Sigmoid colon (tissue), 7 donors: ENCODE results near the gene TATDN2. TPM values are rescaled to one million over a fixed set of nuclear protein-coding genes. Genes with fewer than 3 reads are reported as not detected.

Experiments used
- DNase-seq: peaks from one replicate; pipeline ENCODE4 v3.0.0-alpha.2; 2019
- H3K27ac ChIP-seq, 4 donors: fragments of 200-600 bp; sonication (generic); one replicate each; pipeline ENCODE4 v1.5.1; 2016 to 2019; ENCODE audit warnings: mild to moderate bottlenecking in 1 of 4
- H3K27me3 ChIP-seq, 3 donors: fragments of 200-600 bp; sonication (generic); one replicate each; pipeline ENCODE4 v1.5.1; 2019; ENCODE audit warnings: mild to moderate bottlenecking in 1 of 3
- H3K36me3 ChIP-seq, 4 donors: fragments of 200-600 bp; sonication (generic); one replicate each; pipeline ENCODE4 v1.5.1; 2016 to 2019
- H3K4me1 ChIP-seq, 4 donors: fragments of 200-600 bp; sonication (generic); one replicate each; pipeline ENCODE4 v1.5.1; 2017 to 2019
- H3K4me3 ChIP-seq, 4 donors: fragments of 200-600 bp; sonication (generic); one replicate each; pipeline ENCODE4 v1.5.1; 2017 to 2019; ENCODE audit warnings: mild to moderate bottlenecking in 2 of 4, moderate library complexity in 1 of 4
- H3K9me3 ChIP-seq, 4 donors: fragments of 200-600 bp in 3 of 4; sonication (generic) in 3 of 4; one replicate each; pipeline versions ENCODE4 v1.5.1 to v1.6.1; 2013 to 2019
- EP300 ChIP-seq, 4 donors: sonication (generic); formaldehyde crosslinking; IDR thresholded peaks; one replicate each; pipeline ENCODE4 v1.6.1; 2017; ENCODE audit warnings: antibody characterized with exemption in 4 of 4
- POLR2A ChIP-seq, 2 donors: fragments of 450-650 bp; IDR thresholded peaks; one replicate each; pipeline ENCODE4 v1.6.1; 2016; ENCODE audit warnings: antibody characterized with exemption in 2 of 2, mild to moderate bottlenecking in 2 of 2, moderate library complexity in 2 of 2
- POLR2AphosphoS5 ChIP-seq, 4 donors: sonication (generic); formaldehyde crosslinking; IDR thresholded peaks; one replicate each; pipeline ENCODE4 v1.6.1; 2017; ENCODE audit warnings: antibody characterized with exemption in 4 of 4
- WGBS, 2 donors: extraction: QIAGEN DNeasy Blood & Tissue Kit; methylation state at CpG; one replicate each; pipeline ENCODE4 v1.1.7; 2013; 5-methylcytosine and 5-hydroxymethylcytosine counted together
- intact Hi-C: fragments of 100-400 bp; cut with DNase I; formaldehyde crosslinking; loops from one replicate; pipeline ENCODE4 v1.15.1; 2023
- polyA plus RNA-seq, 3 donors: library from polyadenylated mRNA; stranded (reverse); fragments of 200-250 nt; gene quantifications; one replicate each; pipeline ENCODE4 v1.2.3, GENCODE V29; 2013
- total RNA-seq, 4 donors: library from RNA; depleted of rRNA; stranded (reverse); fragments of >200 nt; gene quantifications; one replicate each; pipeline ENCODE4 v1.1.0, GENCODE V29; 2016
- TF ChIP-seq, protein P1 (sequence below), 4 experiments: fragments of 450-650 bp in 3 of 4; fragments of 200-600 bp in 1 of 4; IDR thresholded peaks; one replicate each; pipeline ENCODE4 v1.5.1; 2016 to 2019; ENCODE audit warnings: antibody characterized with exemption in 4 of 4, mild to moderate bottlenecking in 3 of 4, moderate library complexity in 2 of 4
- donor health status: healthy with polysubstance abuse.
- donor health status: Bipolar disorder and iron deficiency.
- donor health status: healthy.

Gene TATDN2
- total and polyA plus RNA-seq, 7 donors = 11.2 to 25.7 (median 13.4) TPM

DNA sequence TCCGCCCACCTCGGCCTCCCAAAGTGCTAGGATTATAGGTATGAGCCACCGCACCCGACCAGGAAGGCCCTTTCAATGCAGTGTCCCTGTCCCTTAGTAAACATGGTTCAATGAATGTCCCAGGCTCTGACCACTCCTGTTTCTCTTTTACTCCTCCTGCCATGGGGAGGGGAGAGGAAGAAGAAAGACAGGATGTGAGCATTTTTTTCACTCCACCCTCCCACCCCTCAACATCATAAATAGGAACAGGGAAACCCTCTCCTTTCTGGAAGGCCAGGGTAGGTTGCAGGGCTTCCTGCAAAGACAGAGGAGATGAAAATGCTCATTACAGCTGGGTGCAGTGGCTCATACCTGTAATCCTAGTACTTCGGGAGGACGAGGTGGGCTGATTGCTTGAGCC lies 7.5 kb upstream of the TATDN2 start:
- WGBS, 2 donors = 79 to 89% methylated on average over 6 of the region's 6 CpGs
- no peak for DNase-seq
- intact Hi-C loops = no loop called here
- Histone ChIP-seq H3K9me3 (peaks cover 0 to 10% (median 4%) of the 10 kb centered on the region in 4 donors), H3K36me3 (peaks cover 0 to 41% (median 3%) of the 10 kb centered on the region in 4 donors), H3K4me1 (no peaks in the 10 kb centered on the region), H3K27ac (no peak overlapping the region), H3K27me3 (no peaks in the 10 kb centered on the region), H3K4me3 (no peak overlapping the region)
- TF ChIP-seq EP300 (IDR thresholded peaks at IDR 0.05) (no peak), POLR2AphosphoS5 (IDR thresholded peaks at IDR 0.05) (no peak), POLR2A (IDR thresholded peaks at IDR 0.05) (no peak)
- TF ChIP-seq, protein P1, sequence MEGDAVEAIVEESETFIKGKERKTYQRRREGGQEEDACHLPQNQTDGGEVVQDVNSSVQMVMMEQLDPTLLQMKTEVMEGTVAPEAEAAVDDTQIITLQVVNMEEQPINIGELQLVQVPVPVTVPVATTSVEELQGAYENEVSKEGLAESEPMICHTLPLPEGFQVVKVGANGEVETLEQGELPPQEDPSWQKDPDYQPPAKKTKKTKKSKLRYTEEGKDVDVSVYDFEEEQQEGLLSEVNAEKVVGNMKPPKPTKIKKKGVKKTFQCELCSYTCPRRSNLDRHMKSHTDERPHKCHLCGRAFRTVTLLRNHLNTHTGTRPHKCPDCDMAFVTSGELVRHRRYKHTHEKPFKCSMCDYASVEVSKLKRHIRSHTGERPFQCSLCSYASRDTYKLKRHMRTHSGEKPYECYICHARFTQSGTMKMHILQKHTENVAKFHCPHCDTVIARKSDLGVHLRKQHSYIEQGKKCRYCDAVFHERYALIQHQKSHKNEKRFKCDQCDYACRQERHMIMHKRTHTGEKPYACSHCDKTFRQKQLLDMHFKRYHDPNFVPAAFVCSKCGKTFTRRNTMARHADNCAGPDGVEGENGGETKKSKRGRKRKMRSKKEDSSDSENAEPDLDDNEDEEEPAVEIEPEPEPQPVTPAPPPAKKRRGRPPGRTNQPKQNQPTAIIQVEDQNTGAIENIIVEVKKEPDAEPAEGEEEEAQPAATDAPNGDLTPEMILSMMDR (IDR thresholded peaks at IDR 0.05) = no peak

DNA sequence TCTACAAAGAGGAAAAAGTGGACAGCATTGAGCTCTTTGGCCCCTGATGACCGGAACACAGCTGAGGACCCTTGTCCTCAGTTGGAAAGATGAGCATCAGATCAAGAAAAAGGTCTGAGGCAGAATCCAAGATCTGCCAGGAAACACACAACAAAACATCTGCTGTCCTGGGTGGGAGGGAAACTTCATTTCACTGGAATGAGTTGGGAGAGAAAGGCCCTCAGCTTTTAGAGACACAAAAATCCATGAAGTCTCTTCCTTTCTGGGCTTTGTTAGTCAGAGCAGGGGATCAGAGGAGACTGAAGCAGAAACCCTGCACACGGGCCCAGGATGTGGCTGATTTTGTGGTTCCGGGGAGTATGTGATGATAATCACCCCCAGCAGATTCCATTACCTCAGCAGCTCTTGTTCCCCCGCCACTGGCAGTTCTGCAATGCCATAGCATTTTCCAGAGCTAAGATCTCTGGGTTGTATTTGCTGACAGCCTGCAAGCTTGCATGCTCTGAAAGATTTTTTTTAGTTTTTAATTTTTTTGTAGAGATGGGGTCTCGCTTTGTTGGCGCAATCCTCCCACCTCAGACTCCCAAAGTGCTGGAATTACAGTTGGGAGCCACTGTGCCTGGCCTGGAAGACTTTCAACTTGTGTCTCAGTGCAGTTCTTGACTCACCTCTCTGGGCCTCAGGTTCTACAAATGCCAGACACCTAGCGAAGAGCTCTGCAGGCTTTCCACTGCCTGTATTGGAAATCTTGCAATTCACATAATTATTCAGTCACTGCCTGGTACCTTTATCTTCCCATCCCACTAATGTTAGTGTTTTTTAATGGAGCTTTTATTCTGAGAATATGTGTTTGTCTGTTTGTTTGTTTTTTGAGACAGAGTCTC lies 5.8 kb upstream of the TATDN2 start:
- H3K4me1 ChIP-seq = no peaks in the 10 kb centered on the region
- H3K36me3 ChIP-seq = peaks cover 0 to 26% (median 0%) of the 10 kb centered on the region in 4 donors
- peaks cover 0 to 11% (median 4%) of the 10 kb centered on the region in 4 donors for H3K9me3 ChIP-seq
- no peaks in the 10 kb centered on the region for H3K27me3 ChIP-seq
- no peak overlapping the region for H3K4me3 ChIP-seq
- intact Hi-C loops = no loop called here
- 67 to 84% methylated on average over 7 of the region's 7 CpGs for WGBS, 2 donors
- DNase-seq = peak; percentile 60
- no peak for TF ChIP-seq EP300 (IDR thresholded peaks at IDR 0.05)
- no peak for TF ChIP-seq POLR2AphosphoS5 (IDR thresholded peaks at IDR 0.05)
- TF ChIP-seq POLR2A (IDR thresholded peaks at IDR 0.05) = no peak
- TF ChIP-seq, protein P1 (IDR thresholded peaks at IDR 0.05) = no peak
- peak overlapping the region in 2 of 4 donors; percentile 13 to 20 for H3K27ac ChIP-seq

DNA sequence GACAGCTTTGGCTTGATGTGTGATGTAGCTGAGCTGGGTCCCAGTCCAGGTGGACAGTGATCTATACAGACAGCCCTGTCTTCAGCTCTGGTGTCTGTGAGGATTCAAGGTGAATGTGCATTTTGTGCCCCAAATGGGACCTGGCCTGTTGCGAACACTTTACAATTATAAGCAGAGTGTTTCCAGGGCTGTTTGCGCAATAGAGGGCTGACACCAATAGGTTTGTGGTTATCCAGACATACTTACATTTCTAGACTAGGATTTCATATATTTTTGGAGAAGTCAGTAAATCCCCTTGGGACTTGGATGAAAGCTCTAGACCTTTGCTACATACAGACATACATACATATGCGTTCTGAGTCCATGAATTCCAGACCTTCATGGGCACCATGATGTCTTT lies 4.2 kb upstream of the TATDN2 start:
- Histone ChIP-seq H3K27ac (no peak overlapping the region), H3K4me1 (peaks cover 0 to 4% (median under 1%) of the 10 kb centered on the region in 4 donors), H3K4me3 (no peak overlapping the region), H3K36me3 (peaks cover 0 to 21% (median 0%) of the 10 kb centered on the region in 4 donors), H3K9me3 (peaks cover 0 to 11% (median 4%) of the 10 kb centered on the region in 4 donors), H3K27me3 (no peaks in the 10 kb centered on the region)
- intact Hi-C loops = no loop called here
- no peak for DNase-seq
- TF ChIP-seq EP300 (IDR thresholded peaks at IDR 0.05) = no peak
- TF ChIP-seq, protein P1 (IDR thresholded peaks at IDR 0.05) = no peak
- no peak for TF ChIP-seq POLR2A (IDR thresholded peaks at IDR 0.05)
- no peak for TF ChIP-seq POLR2AphosphoS5 (IDR thresholded peaks at IDR 0.05)
- 93 to 99% methylated on average over 3 of the region's 3 CpGs for WGBS, 2 donors

DNA sequence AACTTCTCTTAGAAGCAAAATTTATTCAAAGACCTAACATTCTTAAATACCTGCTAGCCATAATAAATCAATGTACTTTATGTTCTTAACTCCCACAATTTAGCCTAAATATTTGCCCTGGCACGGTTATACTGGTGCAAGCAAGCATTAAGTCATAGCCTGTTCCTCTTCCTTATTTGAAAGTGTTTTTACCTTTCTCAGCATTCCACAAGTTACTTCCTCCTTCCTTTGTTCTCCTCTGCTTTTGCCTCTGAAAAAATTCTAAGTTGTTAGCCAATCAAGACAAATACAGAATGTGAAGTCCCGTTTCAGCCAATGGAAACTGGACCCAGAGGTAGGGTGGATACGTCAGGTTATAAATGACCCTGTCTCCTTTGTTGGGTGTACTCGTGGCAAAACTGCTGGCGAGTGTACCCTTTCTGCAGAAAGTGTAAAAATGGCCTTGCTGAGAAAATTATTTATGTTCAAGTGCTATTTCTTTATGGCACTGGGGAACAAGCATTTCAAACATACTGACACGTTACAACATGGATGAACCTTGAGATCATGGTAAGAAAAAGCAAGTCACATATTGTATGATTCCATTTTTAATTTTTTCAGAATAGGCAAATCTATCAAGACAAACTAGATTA lies 3.1 kb upstream of the TATDN2 start:
- intact Hi-C loops = loop anchor here (5.0 kb wide), 1 partner anchor 77 kb away; the partner anchor contains the start of gene SEC13
- Histone ChIP-seq H3K27ac (no peak overlapping the region), H3K9me3 (peaks cover 0 to 11% (median 4%) of the 10 kb centered on the region in 4 donors), H3K27me3 (no peaks in the 10 kb centered on the region), H3K4me1 (peaks cover 0 to 14% (median 13%) of the 10 kb centered on the region in 4 donors), H3K36me3 (peaks cover 0 to 15% (median 0%) of the 10 kb centered on the region in 4 donors), H3K4me3 (no peak overlapping the region)
- no peak for DNase-seq
- 86 to 91% methylated on average over 6 of the region's 6 CpGs for WGBS, 2 donors
- no peak for TF ChIP-seq POLR2A (IDR thresholded peaks at IDR 0.05)
- TF ChIP-seq, protein P1 (IDR thresholded peaks at IDR 0.05) = no peak
- no peak for TF ChIP-seq POLR2AphosphoS5 (IDR thresholded peaks at IDR 0.05)
